ENCODE measurements around the gene SERPINB5.

DNA sequence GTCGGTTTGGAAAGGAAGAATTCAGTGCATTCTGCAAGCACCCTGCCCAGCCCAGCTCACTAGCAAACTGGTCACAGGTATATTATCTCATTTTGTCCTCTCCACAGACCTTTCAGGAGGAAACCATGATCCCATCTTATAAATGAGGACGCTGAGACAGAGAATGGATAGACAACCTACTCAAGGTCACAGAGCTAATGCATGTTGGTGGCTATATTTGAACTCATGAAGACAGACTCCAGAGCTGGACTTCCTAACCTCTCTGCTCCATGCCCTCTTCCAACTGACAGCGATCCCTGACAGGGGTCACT is 29.5 kb downstream of the SERPINB5 start:
- no peak for TF ChIP-seq POLR2AphosphoS5 (IDR thresholded peaks at IDR 0.05; ENCODE audit: low read depth, low read length)
- TF ChIP-seq TAF1 (IDR thresholded peaks at IDR 0.05; ENCODE audit: borderline replicate concordance, insufficient read depth, low read length) = no peak
- TF ChIP-seq FOXP2 (optimal IDR thresholded peaks at IDR 0.05; ENCODE audit: borderline replicate concordance, extremely low read depth, extremely low read length, insufficient read depth) = no peak

All from PFSK-1 (cell line).